Skin epidermis (tissue), 12 donors: Measurements from ENCODE around the gene NXN.
"Not testable (repeated sequence)": the region's sequence is repeated elsewhere in the genome, so short reads cannot be mapped to it uniquely, and the experiment has no call there.

Experiments
- H3K27ac ChIP-seq, 21 experiments: fragments of 200-600 bp; sonication (generic) in 11 of 21; one replicate each; pipeline ENCODE4 v1.5.0; 2020; ENCODE audit warnings: mild to moderate bottlenecking in 3 of 21, inconsistent platforms in 2 of 21, moderate library complexity in 2 of 21
- H3K4me3 ChIP-seq, 7 experiments: fragments of 200-600 bp; sonication (generic) in 2 of 7; one replicate each; pipeline ENCODE4 v1.5.0; 2020; ENCODE audit warnings: inconsistent platforms in 2 of 7, mild to moderate bottlenecking in 2 of 7, moderate library complexity in 1 of 7

NXN gene

DNA sequence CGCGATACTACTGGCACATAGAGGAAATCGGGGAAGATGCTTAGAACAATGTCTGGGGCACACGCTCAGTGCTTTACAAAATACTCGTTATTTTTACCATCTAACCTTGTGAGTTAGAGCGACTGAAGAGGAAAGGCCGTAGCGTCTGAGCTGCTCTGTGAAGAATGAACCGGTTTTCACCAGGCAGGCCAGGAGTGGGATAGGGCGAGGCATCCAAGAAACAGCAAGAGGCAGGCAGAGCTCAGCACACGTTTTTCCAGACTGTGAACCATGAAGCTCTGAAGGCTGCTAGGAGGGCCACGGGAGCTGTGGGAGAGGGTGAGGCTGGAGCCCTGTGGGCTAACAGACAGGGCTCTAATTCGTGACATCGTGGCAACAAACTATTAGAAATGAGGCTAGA is 101.9 kb downstream of the NXN start:
- Histone ChIP-seq H3K27ac (peak overlapping the region in 5 of 21 experiments; percentile 7 to 61 (median 51)), H3K4me3 (no peak overlapping the region)

DNA sequence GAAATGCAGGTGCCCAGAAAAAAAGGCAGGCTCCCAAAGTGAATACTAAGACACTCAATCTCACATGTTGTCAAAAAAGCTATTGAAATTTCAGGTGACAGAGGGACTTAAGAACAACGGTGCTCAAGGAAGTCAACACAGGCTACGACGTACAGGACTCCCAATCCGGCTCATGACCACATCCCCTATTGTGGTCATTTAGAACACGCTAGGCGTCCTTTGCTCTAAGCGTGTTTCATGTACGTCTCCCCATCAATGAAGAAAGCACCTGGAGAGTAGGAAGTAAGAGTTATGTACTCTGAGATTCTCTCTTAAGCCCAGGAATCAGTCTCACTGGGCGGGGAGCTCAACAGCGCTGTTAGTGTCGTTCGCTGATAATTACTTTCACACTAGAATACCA is 103.3 kb downstream of the NXN start:
- Histone ChIP-seq H3K4me3 (no peak overlapping the region), H3K27ac (no peak overlapping the region)

DNA sequence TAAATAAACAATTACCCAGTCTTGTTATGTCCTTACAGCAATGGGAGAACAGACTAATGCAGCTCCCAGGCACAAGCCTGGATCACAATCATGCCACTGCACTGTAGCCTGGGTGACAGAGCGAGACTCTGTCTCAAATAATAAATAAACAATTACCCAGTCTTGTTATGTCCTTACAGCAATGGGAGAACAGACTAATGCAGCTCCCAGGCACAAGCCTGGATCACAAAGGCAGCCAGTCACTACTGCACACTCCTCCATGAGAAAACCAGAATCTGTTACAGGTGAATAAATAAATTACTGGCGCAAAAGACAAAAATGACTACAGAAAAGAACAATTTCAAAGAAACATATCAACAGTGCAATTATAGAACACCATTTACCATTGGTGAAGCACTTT is 105.0 kb downstream of the NXN start:
- not testable (repeated sequence) for H3K4me3 ChIP-seq, H3K27ac ChIP-seq

DNA sequence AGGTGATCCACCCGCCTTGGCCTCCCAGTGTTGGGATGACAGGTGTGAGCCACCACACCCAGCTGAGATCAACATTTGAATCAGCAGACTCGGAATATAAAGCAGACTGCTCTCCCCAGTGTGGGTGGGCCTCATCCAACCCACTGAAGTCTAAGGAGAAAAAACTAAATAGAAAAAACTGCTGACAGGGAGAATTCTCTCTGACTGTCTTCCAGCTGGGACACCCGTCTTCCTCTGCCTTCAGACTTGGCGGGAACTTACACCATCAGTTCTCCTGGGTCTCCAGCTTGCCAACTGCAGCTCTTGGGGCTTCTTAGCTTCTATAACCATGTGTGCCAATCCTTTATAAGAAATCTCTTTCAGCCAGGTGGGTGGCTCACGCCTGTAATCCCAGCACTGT is 106.7 kb downstream of the NXN start:
- H3K4me3 ChIP-seq, result no peak overlapping the region
- H3K27ac ChIP-seq, result peak overlapping the region in 1 of 21 experiments; percentile 7

DNA sequence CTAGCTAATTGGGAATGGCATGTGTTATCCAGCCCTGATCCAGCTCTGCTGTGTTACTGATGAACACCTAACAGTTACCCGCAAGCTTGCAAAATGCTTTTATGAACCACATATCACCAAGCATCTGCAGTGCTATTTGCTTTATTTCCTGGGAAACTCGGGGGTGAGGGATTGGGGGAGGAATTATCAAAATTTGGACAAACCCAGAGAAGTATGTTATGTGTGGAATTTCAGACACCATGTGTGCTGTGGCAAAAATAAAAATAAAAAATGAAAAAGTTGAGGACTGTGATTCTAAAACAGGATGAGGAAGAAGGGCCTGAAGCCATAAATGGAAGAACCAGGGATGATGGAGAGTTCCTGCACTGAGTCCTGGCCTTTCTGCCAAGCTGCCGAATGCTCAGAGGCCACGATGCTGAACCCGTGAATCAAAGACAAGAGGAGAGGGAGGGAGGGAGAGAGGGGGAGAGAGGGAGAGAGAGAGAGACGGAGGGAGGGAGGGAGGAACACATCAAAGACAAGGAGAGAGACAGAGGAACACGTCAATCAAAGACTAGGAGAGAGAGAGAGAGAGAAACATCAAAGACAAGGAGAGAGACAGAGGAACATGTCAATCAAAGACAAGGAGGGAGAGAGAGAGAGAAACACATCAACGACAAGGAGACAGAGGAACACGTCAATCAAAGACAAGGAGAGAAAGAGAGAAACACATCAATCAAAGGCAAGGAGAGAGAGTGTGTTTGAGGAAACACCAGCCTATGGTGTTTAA is 107.6 kb downstream of the NXN start:
- H3K4me3 ChIP-seq, result no peak overlapping the region
- H3K27ac ChIP-seq, result peak overlapping the region in 1 of 21 experiments; percentile 12

DNA sequence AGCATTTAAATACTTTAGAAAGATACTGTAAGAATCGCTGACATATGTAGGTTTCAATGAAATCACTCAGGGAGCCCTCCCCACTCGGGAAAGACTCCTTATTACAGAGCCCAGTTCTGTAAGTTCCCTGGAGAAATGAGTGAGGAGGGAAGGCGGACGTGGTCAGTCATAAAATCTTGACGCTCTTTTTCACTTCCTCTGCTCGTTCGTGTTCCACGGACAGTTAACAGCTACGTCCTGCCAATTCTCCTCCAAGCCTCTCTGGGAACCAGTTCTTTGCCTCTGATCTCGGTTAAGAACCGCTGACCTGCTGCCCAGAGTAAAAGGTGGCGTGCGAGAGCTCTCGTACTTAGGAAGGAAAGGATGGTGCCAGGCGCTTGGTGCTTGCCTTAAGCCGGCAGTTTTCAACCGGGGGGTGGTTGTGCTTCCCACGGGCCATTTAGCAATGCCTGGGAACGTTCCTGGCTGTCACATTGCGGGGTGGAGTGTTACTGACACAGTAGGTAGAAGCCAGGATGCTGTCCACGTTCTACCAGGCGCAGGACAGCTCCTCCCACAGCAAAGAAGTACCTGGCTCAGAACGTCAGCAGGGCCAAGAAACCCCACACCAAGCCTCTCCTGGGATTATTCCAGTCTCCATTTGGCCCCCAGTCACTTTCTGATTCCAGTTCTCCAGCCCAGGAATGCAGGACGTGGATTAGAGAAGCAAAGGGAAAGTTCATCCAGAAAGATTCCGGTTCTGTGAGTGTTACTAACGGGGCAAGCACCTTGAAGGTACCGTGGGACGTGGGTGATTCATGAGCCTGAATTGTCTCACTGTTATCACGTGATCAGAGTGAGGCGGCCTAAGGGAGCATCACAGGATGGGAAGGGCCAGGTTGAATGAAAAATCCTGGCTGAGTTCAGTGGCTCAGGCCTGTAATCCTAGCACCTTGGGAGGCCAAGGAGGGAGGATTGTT is 109.7 kb downstream of the NXN start:
- H3K4me3 ChIP-seq, result no peak overlapping the region
- H3K27ac ChIP-seq, result peak overlapping the region in 19 of 21 experiments; percentile 6 to 86 (median 71)

DNA sequence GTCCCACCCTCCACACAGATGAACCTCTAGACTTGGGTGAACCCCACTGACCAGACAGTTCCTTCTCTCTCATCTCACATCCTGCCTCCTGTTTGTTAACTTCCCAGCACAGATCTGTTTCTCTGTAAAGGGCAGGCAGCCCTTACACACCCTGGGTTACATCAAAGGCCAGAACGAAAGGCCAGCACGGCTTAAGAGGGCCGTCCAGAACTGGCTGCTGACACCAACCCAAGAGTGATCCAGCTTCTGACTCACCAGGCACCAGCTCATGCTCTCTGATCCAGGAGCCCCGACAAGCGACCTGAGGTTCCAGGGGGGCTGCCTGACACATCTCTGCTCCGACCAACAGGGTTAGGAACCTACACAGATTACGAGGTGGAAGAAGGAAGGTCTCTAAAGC is 110.5 kb downstream of the NXN start:
- Histone ChIP-seq H3K4me3 (no peak overlapping the region), H3K27ac (peak overlapping the region in 16 of 21 experiments; percentile 6 to 86 (median 75))

DNA sequence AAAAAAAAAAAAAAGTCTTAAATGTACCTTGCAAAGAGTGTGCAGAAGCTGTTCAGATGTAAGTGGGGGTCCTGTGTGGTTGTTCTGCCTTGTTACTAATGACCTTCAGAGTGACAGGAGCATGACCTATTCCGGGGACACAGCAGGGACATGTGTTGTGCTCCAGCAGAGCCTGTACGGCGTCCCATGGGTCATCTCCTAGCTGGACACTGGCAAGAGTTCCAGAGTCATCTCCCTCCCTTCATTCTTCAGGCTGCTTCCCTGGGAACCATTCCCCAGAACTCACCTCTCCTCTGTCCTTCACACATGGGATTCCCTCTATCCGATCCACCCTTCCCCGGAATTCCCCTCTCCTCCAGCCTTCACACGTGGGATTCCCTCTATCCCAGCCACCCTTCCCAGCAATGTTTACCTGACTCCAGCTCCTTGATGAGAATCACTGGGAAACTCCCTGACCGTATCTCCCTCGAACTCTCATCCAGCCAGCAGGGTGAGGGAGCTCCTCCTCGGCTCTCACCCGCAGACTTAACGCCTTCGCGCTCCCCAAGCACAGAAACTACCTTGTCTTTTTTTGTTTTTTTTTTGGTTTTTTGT is 111.6 kb downstream of the NXN start:
- Histone ChIP-seq H3K4me3 (no peak overlapping the region), H3K27ac (peak overlapping the region in 7 of 21 experiments; percentile 8 to 86 (median 70))

DNA sequence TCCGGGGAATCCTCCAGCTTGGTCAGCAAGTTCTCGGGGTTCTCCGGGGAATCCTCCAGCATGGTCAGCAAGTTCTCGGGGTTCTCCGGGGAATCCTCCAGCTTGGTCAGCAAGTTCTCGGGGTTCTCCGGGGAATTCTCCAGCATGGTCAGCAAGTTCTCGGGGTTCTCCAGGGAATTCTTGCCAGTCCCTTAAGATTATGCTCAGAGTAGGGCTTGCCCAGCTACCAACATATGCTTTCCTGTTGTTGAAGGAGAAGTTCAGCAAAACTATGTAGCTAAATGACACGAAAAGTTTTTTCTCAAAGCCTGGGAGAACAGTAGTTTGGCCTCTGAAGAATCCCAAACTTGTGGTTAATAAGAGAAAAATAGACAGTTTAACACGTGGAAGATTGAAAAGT is 112.3 kb downstream of the NXN start:
- not testable (repeated sequence) for H3K27ac ChIP-seq, H3K4me3 ChIP-seq

DNA sequence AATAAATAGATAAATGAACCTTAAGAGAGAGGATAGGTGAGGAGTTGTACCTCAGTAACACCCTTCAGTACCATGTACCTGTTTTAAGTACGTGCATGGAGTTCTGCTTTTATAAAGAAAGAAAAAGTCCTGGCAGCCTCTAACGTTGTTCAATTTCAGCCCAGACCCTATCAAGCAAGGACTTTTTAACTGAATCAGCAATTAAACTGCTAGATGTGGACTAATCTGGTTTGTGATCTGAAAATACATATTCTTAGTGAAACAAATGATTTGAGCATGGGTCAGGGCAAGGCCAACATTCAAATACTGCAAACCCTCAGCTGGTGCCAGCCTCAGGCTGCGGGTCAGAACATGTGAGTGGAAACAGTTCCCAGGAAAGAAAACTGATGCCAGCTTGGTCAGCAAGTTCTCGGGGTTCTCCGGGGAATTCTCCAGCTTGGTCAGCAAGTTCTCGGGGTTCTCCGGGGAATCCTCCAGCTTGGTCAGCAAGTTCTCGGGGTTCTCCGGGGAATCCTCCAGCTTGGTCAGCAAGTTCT is 112.9 kb downstream of the NXN start:
- no peak overlapping the region for H3K27ac ChIP-seq

DNA sequence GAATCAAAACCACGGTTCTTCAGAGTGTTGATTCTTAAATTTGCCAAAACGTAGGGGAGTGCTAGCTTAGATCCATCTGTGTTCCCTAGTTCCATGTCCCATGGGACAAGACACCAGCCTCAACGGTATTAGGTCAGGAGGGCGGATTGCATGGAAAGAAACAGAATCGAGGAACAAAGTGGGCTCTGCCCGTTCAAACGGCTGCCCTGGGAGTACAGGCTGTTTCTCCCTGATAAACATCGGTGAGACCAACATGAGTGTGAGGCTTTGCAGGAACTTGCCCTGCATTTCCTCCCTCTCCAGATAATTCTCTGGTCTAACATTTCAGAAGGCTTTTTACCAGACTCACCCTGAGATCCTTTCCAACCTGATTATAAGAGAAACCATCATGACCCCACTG is 115.3 kb downstream of the NXN start:
- H3K27ac ChIP-seq, result peak overlapping the region in 3 of 21 experiments; percentile 17 to 34 (median 21)

More for the DNA sequence above, 112.9 kb downstream of the NXN start:
- no peak overlapping the region for H3K4me3 ChIP-seq

DNA sequence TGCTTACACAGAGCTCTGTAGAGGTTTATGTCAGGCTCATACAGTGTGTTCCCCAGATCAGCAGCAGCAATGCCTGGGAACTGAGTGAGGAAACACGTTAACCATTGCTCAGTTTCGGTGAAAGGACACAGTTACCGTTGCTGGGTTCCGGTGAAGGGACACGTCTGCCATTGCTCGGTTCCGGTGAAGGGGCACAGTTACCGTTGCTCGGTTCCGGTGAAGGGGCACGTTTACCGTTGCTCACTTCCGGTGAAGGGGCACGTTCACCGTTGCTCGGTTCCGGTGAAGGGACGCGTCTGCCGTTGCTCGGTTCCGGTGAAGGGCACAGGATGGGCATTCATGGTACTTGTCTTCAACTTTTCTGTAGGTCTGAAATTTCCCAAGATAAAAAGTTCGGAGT is 115.7 kb downstream of the NXN start:
- no peak overlapping the region for H3K4me3 ChIP-seq
- peak overlapping the region in 1 of 21 experiments; percentile 34 for H3K27ac ChIP-seq

More for the DNA sequence above, 115.3 kb downstream of the NXN start:
- no peak overlapping the region for H3K4me3 ChIP-seq

DNA sequence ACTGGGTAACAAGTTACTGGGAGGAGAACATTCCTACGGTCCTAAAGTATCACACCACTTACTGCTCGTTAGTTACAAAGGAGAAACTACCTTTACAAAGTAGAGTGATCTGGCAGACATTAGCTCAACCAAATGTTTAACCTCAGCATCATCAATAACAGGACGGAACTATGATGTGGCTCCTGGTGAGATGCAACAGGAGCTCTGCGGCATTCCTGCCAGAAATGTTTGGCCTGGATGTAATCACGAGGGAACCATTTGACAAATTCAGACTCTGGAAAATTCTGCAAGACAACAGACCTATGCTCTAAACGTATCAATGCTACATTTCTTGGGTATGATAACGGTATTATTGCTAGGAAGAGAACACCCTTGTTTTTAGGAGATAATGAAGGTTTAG is 117.0 kb downstream of the NXN start:
- Histone ChIP-seq H3K27ac (no peak overlapping the region), H3K4me3 (no peak overlapping the region)

DNA sequence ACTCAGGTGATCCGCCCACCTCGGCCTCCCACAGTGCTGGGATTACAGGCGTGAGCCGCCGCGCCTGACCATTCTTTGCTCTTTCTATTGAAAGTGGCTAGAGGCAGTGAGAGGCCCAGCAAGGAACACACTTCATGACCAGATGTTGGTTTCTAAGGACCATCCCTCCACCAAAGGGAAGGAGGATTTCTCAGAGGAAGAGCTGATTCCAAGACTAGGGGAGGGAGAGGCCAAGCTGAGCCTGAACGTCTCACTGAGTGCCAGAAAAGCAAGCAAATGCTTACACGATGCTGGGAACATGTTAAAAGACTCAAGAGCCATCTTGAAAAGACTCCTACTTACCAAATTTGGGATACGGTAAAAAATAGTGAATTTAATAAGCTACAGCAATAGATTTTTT is 118.2 kb downstream of the NXN start:
- peak overlapping the region in 2 of 21 experiments; percentile 18 to 20 for H3K27ac ChIP-seq
- no peak overlapping the region for H3K4me3 ChIP-seq

DNA sequence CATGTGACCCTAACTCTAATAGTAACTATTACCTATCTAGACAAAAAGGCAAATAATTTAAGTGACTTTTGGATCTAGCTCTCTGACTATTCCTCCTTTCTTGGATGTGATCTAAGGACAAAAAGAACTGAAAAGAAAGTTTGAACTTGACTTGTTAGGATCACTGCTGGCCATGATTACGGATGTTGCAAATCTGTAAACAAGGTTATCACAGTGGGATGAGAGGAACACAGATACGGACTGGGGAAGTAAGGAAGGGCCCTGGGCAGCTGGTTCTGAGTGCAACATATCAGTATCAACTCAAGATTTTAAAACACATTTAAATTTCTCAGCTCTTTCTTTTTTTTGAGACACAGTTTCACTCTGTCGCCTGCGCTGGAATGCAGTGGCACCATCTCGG is 118.8 kb downstream of the NXN start:
- Histone ChIP-seq H3K27ac (peak overlapping the region in 2 of 21 experiments; percentile 18 to 20), H3K4me3 (no peak overlapping the region)

DNA sequence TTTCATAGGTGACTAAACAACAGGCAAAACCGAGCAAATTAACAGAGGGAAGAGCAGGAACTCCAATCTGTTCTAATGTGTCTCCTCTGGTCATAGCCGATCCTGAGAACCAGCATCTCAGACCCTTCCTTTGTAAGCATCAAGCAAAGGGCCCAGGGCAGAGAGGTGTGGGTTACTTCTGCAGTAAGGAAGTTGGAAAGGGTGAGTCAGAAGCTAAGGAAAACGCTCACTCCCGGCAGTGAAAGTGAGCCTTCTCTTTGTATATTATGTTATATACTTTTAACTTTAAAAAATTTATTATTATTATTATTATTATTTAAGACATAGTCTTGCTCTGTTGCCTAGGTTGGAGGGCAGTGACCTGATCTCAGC is 119.8 kb downstream of the NXN start:
- H3K27ac ChIP-seq, result peak overlapping the region in 18 of 21 experiments; percentile 5 to 80 (median 64)
- H3K4me3 ChIP-seq, result no peak overlapping the region

DNA sequence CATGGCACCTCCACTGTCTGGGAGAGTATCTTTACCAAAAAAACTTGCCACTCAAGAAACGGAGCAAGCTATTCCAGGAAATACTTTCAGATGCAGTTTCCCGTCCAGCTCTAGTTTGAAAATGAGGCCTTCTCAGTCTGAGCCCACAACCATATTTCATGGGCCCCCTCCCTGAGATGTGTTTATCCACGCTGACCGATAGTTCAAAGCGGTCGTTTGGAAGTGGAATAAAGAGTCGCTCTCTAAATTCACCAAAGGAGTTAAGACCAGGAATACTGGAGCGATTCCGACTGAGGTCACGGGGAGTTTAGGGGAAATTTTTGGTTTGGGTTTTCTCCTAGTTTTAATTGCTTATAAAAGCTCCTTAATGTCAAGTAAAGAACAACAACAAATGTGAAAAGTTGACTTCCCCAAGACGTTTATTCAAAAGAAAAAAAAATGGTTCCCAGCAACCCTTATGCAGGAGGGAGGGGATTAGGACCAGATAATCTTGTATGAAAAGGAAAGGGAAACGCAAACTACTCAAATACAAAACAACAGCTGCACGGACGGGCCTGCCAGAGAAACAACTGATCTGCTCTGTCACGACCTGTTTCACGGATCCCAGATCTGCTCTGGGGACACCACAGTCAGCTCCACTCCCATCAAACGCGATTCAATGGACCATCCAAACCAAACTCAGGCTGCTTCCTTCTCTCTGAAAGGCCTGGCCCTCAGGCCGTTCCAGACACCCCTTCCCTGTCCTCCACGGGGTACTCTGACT is 120.3 kb downstream of the NXN start:
- no peak overlapping the region for H3K4me3 ChIP-seq
- peak overlapping the region in 19 of 21 experiments; percentile 5 to 80 (median 63) for H3K27ac ChIP-seq

DNA sequence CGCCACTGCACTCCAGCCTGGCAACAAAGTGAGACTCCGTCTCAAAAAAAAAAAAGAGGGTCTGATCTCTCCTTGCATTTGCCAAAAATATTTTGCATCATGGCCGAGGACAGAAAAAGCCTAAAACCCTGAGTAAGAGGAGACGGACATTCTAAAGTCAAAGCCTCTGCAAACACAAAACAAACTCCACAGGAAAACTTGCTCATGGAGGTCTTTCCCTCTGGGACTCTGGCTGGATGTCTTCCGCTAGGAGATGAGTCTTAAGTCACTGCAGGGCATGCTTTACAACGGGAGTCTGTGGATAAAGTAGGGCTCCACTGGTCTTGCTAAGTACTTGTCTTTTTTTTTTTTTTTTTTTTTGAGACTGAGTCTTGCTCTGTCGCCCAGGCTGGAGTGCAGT is 123.4 kb downstream of the NXN start:
- H3K27ac ChIP-seq, result no peak overlapping the region
- no peak overlapping the region for H3K4me3 ChIP-seq

DNA sequence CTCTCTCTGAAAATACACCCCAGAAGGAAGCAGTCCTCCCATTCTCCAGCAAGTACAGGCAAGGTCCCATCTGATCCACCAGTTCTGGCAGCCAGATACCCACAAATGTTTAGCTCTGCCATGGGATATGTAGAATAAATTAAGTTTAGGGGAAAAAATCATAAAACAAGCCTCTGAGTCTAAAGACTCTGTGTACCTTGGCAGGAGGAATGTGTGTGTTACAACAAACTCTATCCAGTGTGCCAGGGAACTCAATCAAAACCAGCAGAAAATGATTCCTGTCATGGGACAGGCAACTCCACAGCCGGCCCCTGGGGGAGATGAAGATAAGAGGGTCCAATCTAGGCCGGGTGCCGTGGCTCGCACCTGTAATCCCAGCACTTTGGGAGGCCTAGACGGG is 124.0 kb downstream of the NXN start:
- H3K27ac ChIP-seq, result peak overlapping the region in 1 of 21 experiments; percentile 22
- no peak overlapping the region for H3K4me3 ChIP-seq
